Neuronal stem cell (in vitro differentiated cells): Measurements from ENCODE around the gene SPRYD3.

ENCODE experiments used
- DNase-seq: peaks from one replicate; pipeline ENCODE4 v3.0.0-alpha.2; 2013; ENCODE audit warnings: low spot score
- H2AFZ ChIP-seq: one replicate; pipeline ENCODE4 v1.6.1; 2013; ENCODE audit warnings: mild to moderate bottlenecking, low read length, inconsistent platforms
- H2AK5ac ChIP-seq: 2 replicates; pipeline ENCODE4 v1.6.1; 2013; ENCODE audit warnings: low read depth, mild to moderate bottlenecking, inconsistent platforms, low read length, moderate library complexity, mixed read lengths
- H2BK120ac ChIP-seq: 2 replicates; pipeline ENCODE4 v1.6.1; 2013; ENCODE audit warnings: low read depth, mild to moderate bottlenecking, inconsistent platforms, low read length, moderate library complexity, mixed read lengths
- H2BK12ac ChIP-seq: one replicate; pipeline ENCODE4 v1.6.1; 2013; ENCODE audit warnings: low read length, inconsistent platforms
- H2BK15ac ChIP-seq: 2 replicates; pipeline ENCODE4 v1.6.1; 2013; ENCODE audit warnings: mild to moderate bottlenecking, low read length, inconsistent platforms, mixed read lengths
- H2BK5ac ChIP-seq: one replicate; pipeline ENCODE4 v1.6.1; 2013; ENCODE audit warnings: inconsistent platforms, mild to moderate bottlenecking, low read length, moderate library complexity
- H3K14ac ChIP-seq: one replicate; pipeline ENCODE4 v1.6.1; 2013; ENCODE audit warnings: low read length, inconsistent platforms
- H3K18ac ChIP-seq: 2 replicates; pipeline ENCODE4 v1.6.1; 2013; ENCODE audit warnings: low read length, inconsistent platforms
- H3K23ac ChIP-seq: 2 replicates; pipeline ENCODE4 v1.6.1; 2013; ENCODE audit warnings: low read depth, mild to moderate bottlenecking, mixed read lengths, low read length, inconsistent platforms; ENCODE audit not compliant: poor library complexity
- H3K27ac ChIP-seq: replicated peaks from 3 replicates; pipeline ENCODE4 v1.5.1; 2013; ENCODE audit warnings: low read length, inconsistent platforms
- H3K27me3 ChIP-seq, 3 experiments: 2 replicates each; pipeline ENCODE4 v1.6.1; 2013; ENCODE audit warnings: low read length in 3 of 3, mild to moderate bottlenecking in 2 of 3, inconsistent platforms in 1 of 3, low read depth in 1 of 3, mixed read lengths in 1 of 3, moderate library complexity in 1 of 3; ENCODE audit not compliant: control insufficient read depth in 3 of 3, insufficient read depth in 3 of 3
- H3K36me3 ChIP-seq, 2 donors: replicated peaks in 1 of 2; 2 replicates each; pipeline ENCODE4 v1.6.1; 2013; ENCODE audit warnings: low read length in 2 of 2; ENCODE audit not compliant: control insufficient read depth in 2 of 2, insufficient read depth in 2 of 2
- H3K4ac ChIP-seq: 2 replicates; pipeline ENCODE4 v1.6.1; 2013; ENCODE audit warnings: inconsistent platforms, mild to moderate bottlenecking, low read length, moderate library complexity
- H3K4me1 ChIP-seq, 2 donors: 1 replicate in 1 of 2; 2 replicates in 1 of 2; pipeline ENCODE4 v1.6.1; 2013; ENCODE audit warnings: low read length in 2 of 2, low read depth in 1 of 2; ENCODE audit not compliant: control insufficient read depth in 2 of 2, insufficient read depth in 1 of 2
- H3K4me2 ChIP-seq: one replicate; pipeline ENCODE4 v1.6.1; 2013; ENCODE audit warnings: mild to moderate bottlenecking, low read length, inconsistent platforms; ENCODE audit not compliant: insufficient read depth, poor library complexity, severe bottlenecking
- H3K4me3 ChIP-seq, 2 donors: 2 replicates each; pipeline ENCODE4 v1.5.1; 2013; ENCODE audit warnings: low read length in 2 of 2, mild to moderate bottlenecking in 2 of 2, inconsistent platforms in 1 of 2, moderate library complexity in 1 of 2
- H3K79me1 ChIP-seq: one replicate; pipeline ENCODE4 v1.6.1; 2013; ENCODE audit warnings: low read depth, mild to moderate bottlenecking, inconsistent platforms, low read length, moderate library complexity
- H3K9ac ChIP-seq: one replicate; pipeline ENCODE4 v1.6.1; 2013; ENCODE audit warnings: mild to moderate bottlenecking, low read depth, low read length, inconsistent platforms; ENCODE audit not compliant: poor library complexity
- H3K9me3 ChIP-seq, 2 donors: replicated peaks in 1 of 2; 2 replicates each; pipeline versions ENCODE3 to v1.6.1; 2013; ENCODE audit warnings: low read length in 2 of 2, mild to moderate bottlenecking in 2 of 2, inconsistent platforms in 1 of 2, low read depth in 1 of 2, mixed read lengths in 1 of 2, moderate library complexity in 1 of 2; ENCODE audit not compliant: control insufficient read depth in 2 of 2, insufficient read depth in 1 of 2
- H4K8ac ChIP-seq: one replicate; pipeline ENCODE4 v1.6.1; 2013; ENCODE audit warnings: low read depth, mild to moderate bottlenecking, inconsistent platforms, low read length, moderate library complexity
- H4K91ac ChIP-seq: one replicate; pipeline ENCODE4 v1.6.1; 2013; ENCODE audit warnings: low read length, low read depth, mild to moderate bottlenecking, inconsistent platforms; ENCODE audit not compliant: poor library complexity
- WGBS, 2 donors: extraction: QIAGEN DNeasy Blood & Tissue Kit; methylation state at CpG; one replicate each; pipeline ENCODE4 v1.1.7; 2013; ENCODE audit warnings: missing lambda C conversion rate in 2 of 2, mixed read lengths in 1 of 2; ENCODE audit not compliant: insufficient read length in 2 of 2, insufficient replicate concordance in 1 of 2; ENCODE audit errors: extremely low coverage in 2 of 2; 5-methylcytosine and 5-hydroxymethylcytosine counted together

Gene SPRYD3

GRCh38 chr12:53050426-53051057 lies 28.6 kb downstream of the SPRYD3 start:
- Histone ChIP-seq H4K91ac (no peak overlapping the region), H2AFZ (peak overlapping the region; percentile 92), H3K18ac (peak overlapping the region; percentile 57), H3K4ac (no peak overlapping the region), H3K4me2 (no peak overlapping the region), H2BK15ac (peak overlapping the region; percentile 28), H2BK5ac (no peak overlapping the region), H3K4me1 (peaks cover 38 to 45% of the 10 kb centered on the region in 2 donors), H3K27ac (no peak overlapping the region), H3K9ac (no peak overlapping the region), H2BK120ac (peak overlapping the region; percentile 42), H3K4me3 (peak overlapping the region in 1 of 2 donors; percentile 47), H3K14ac (peak overlapping the region; percentile 90), H4K8ac (no peak overlapping the region), H3K79me1 (no peaks in the 10 kb centered on the region), H2BK12ac (no peak overlapping the region), H3K9me3 (no peaks in the 10 kb centered on the region), H3K27me3 (no peaks in the 10 kb centered on the region), H3K36me3 (no peaks in the 10 kb centered on the region), H3K23ac (no peak overlapping the region), H2AK5ac (peak overlapping the region; percentile 85)
- no CpG with 5 or more reads among the region's 2 CpGs for WGBS, 2 donors
- DNase-seq = no peak

GRCh38 chr12:53049571-53050318 lies 29.4 kb downstream of the SPRYD3 start, which contains the start of gene TNS2:
TSS of gene TNS2 (plus strand) at chr12:53050065. CDS start at chr12:53050186, 121 bp downstream.
- WGBS, 2 donors = no CpG with 5 or more reads among the region's 20 CpGs
- no peak within 1 kb of the TSS for H2BK5ac ChIP-seq
- H2BK12ac ChIP-seq = no peak within 1 kb of the TSS
- no peaks in the 10 kb centered on the region for H3K9me3 ChIP-seq
- peak within 1 kb of the TSS; percentile 90 for H3K14ac ChIP-seq
- H3K9ac ChIP-seq = peak within 1 kb of the TSS; percentile 52
- no peaks in the 10 kb centered on the region for H3K79me1 ChIP-seq
- no peak within 1 kb of the TSS for H4K8ac ChIP-seq
- peak within 1 kb of the TSS; percentile 77 for H3K18ac ChIP-seq
- H3K27ac ChIP-seq = peak within 1 kb of the TSS; percentile 42
- H2AK5ac ChIP-seq = peak within 1 kb of the TSS; percentile 89
- H2BK120ac ChIP-seq = peak within 1 kb of the TSS; percentile 42
- H3K4me1 ChIP-seq = peaks cover 38 to 45% of the 10 kb centered on the region in 2 donors
- no peak within 1 kb of the TSS for H3K4ac ChIP-seq
- peak within 1 kb of the TSS; percentile 92 for H2AFZ ChIP-seq
- H3K4me2 ChIP-seq = no peak within 1 kb of the TSS
- no peak for DNase-seq
- peak within 1 kb of the TSS; percentile 77 for H3K23ac ChIP-seq
- no peak within 1 kb of the TSS for H4K91ac ChIP-seq
- no peaks in the 10 kb centered on the region for H3K36me3 ChIP-seq
- no peaks in the 10 kb centered on the region for H3K27me3 ChIP-seq
- H3K4me3 ChIP-seq = peak within 1 kb of the TSS in 1 of 2 donors; percentile 47
- peak within 1 kb of the TSS; percentile 59 for H2BK15ac ChIP-seq

- H3K9ac ChIP-seq = no peak overlapping the region
- no peak for DNase-seq
- no peaks in the 10 kb centered on the region for H3K36me3 ChIP-seq
- H2BK15ac ChIP-seq = peak overlapping the region; percentile 59
- H3K4ac ChIP-seq = no peak overlapping the region
- no peaks in the 10 kb centered on the region for H3K9me3 ChIP-seq
- peak overlapping the region; percentile 77 for H3K18ac ChIP-seq
- H3K23ac ChIP-seq = peak overlapping the region; percentile 77
- H3K4me3 ChIP-seq = peak overlapping the region in 1 of 2 donors; percentile 47
- H2AK5ac ChIP-seq = peak overlapping the region; percentile 89
- no peaks in the 10 kb centered on the region for H3K79me1 ChIP-seq
- H3K27me3 ChIP-seq = no peaks in the 10 kb centered on the region
- H4K8ac ChIP-seq = no peak overlapping the region
- H3K4me2 ChIP-seq = no peak overlapping the region
- no peak overlapping the region for H4K91ac ChIP-seq
- H3K27ac ChIP-seq = peak overlapping the region; percentile 71
- no peak overlapping the region for H2BK5ac ChIP-seq
- H3K14ac ChIP-seq = no peak overlapping the region
- WGBS, 2 donors = no CpG with 5 or more reads among the region's 6 CpGs
- peak overlapping the region; percentile 92 for H2AFZ ChIP-seq
- no peak overlapping the region for H2BK12ac ChIP-seq
- no peak overlapping the region for H2BK120ac ChIP-seq
- peaks cover 38 to 49% of the 10 kb centered on the region in 2 donors for H3K4me1 ChIP-seq
Measured at GRCh38 chr12:53048780-53049401, 30.3 kb downstream of the SPRYD3 start.
